Hematopoietic multipotent progenitor cell treated with erythropoietin and hydrocortisone succinate and interleukin-3 and kit ligand, for 15 days (in vitro differentiated cells): Measurements from ENCODE around the gene GRAMD1B.
"Not testable (repeated sequence)": the region's sequence is repeated elsewhere in the genome, so short reads cannot be mapped to it uniquely, and the experiment has no call there.

Experiments
- DNase-seq: peaks from one replicate; pipeline ENCODE4 v3.0.0-alpha.2; 2015; ENCODE audit warnings: low spot score

The GRAMD1B gene

GRCh38 chr11:123568367-123568870 is 138.3 kb downstream of the GRAMD1B start:
- DNase-seq, result no peak

GRCh38 chr11:123569393-123569792 is 139.3 kb downstream of the GRAMD1B start:
- no peak for DNase-seq

- DNase-seq, result no peak
Observed at GRCh38 chr11:123570939-123571580, 141.0 kb downstream of the GRAMD1B start.

- not testable (repeated sequence) for DNase-seq
Observed at GRCh38 chr11:123572791-123573190, 142.7 kb downstream of the GRAMD1B start.

GRCh38 chr11:123573286-123573685 is 143.2 kb downstream of the GRAMD1B start:
- no peak for DNase-seq

- DNase-seq, result no peak
Observed at GRCh38 chr11:123575441-123575840, 145.4 kb downstream of the GRAMD1B start.

- no peak for DNase-seq
Observed at GRCh38 chr11:123576082-123576481, 146.0 kb downstream of the GRAMD1B start.

GRCh38 chr11:123576501-123576900 is 146.4 kb downstream of the GRAMD1B start:
- DNase-seq, result no peak

- DNase-seq, result peak; percentile 20
Observed at GRCh38 chr11:123577081-123577598, 147.1 kb downstream of the GRAMD1B start.

- DNase-seq, result no peak
Observed at GRCh38 chr11:123578778-123579481, 148.9 kb downstream of the GRAMD1B start.

GRCh38 chr11:123579482-123579812 is 149.4 kb downstream of the GRAMD1B start:
- no peak for DNase-seq

- no peak for DNase-seq
Observed at GRCh38 chr11:123580137-123580536, 150.1 kb downstream of the GRAMD1B start.

GRCh38 chr11:123580557-123581275 is 150.6 kb downstream of the GRAMD1B start:
- peak; percentile 37 for DNase-seq

- no peak for DNase-seq
Observed at GRCh38 chr11:123581651-123582399, 151.8 kb downstream of the GRAMD1B start.

- DNase-seq, result no peak
Observed at GRCh38 chr11:123582992-123583504, 153.0 kb downstream of the GRAMD1B start.

- no peak for DNase-seq
Observed at GRCh38 chr11:123584186-123584585, 154.1 kb downstream of the GRAMD1B start.

- no peak for DNase-seq
Observed at GRCh38 chr11:123584737-123585136, 154.7 kb downstream of the GRAMD1B start.

GRCh38 chr11:123585206-123585605 is 155.1 kb downstream of the GRAMD1B start:
- no peak for DNase-seq

- no peak for DNase-seq
Observed at GRCh38 chr11:123585706-123586105, 155.6 kb downstream of the GRAMD1B start.

- no peak for DNase-seq
Observed at GRCh38 chr11:123586568-123586967, 156.5 kb downstream of the GRAMD1B start.

GRCh38 chr11:123587044-123587443 is 157.0 kb downstream of the GRAMD1B start:
- no peak for DNase-seq

GRCh38 chr11:123587559-123587958 is 157.5 kb downstream of the GRAMD1B start:
- no peak for DNase-seq
